ENCODE results near the gene AFF4.

GRCh38 chr5:132896685-132897084, 66.7 kb downstream of the AFF4 start:
- no peak for TF ChIP-seq MYC (IDR thresholded peaks at IDR 0.05; ENCODE audit: borderline replicate concordance, low read length)
- no peak for TF ChIP-seq CTCF (IDR thresholded peaks at IDR 0.05)

Measured in A549 (cell line).